Astrocyte of the spinal cord (primary cell): Measurements from ENCODE around the gene MIXL1.
A peak's percentile ranks its signal among the peaks of the same experiment; 100 is the strongest.

Experiments
- DNase-seq: peaks from one replicate; pipeline ENCODE4 v3.0.0; 2011; ENCODE audit warnings: low read depth, low spot score
- H3K4me3 ChIP-seq: 2 replicates; pipeline ENCODE4 v1.5.1; 2011; ENCODE audit warnings: low read depth, mild to moderate bottlenecking, low read length, moderate library complexity
- CTCF ChIP-seq: IDR thresholded peaks from 2 replicates; pipeline ENCODE4 v1.5.1; 2012; ENCODE audit warnings: low read depth, mild to moderate bottlenecking, low read length, inconsistent platforms
- in situ Hi-C: cut with HindIII; loops from 2 replicates; pipeline ENCODE4 v1.10.0; 2017; ENCODE audit warnings: low sequenced_read_pairs

Gene MIXL1

GRCh38 chr1:226222686-226223085, 778 bp upstream of the MIXL1 start:
- in situ Hi-C loops = no loop called here
- no peak for TF ChIP-seq CTCF
- H3K4me3 ChIP-seq = no peak overlapping the region
- no peak for DNase-seq

DNA sequence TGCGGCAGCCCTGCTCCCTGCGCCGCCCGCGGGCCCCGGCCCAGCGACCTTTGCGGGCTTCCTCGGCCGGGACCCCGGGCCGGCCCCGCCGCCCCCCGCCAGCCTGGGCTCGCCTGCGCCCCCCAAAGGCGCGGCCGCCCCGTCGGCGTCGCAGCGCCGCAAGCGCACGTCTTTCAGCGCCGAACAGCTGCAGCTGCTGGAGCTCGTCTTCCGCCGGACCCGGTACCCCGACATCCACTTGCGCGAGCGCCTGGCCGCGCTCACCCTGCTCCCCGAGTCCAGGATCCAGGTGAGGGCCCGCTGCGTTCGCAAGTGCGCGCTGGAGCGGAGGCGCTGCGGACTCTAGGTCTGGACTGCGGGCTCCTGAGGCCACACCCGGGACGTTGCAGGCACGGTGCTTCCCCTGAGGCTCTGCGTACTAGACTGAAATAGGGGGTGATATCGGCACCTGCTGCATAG, 351 bp downstream of the MIXL1 start:
- DNase-seq = peak; percentile 7
- no peak for TF ChIP-seq CTCF
- in situ Hi-C loops = no loop called here
- H3K4me3 ChIP-seq = peak overlapping the region; percentile 44

DNA sequence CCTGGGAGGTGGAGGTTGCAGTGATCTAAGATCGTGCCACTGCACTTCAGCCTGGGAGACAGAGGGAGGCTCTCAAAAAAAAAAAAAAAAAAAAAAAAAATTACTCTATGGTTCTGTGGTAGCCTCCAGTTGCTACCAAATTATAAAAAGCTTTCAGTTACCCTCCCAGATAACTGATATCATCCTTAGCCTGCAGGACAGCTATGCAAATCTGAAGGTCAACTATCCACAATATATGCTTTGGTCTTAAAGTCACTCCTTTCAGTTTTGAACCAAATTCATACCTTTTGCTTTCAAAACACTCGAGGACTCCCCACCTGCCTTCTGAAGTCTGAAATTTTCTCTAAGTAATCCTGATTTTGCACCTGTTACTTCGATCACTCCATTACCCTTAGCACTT, 3.1 kb downstream of the MIXL1 start:
- no peak for TF ChIP-seq CTCF
- DNase-seq = no peak
- in situ Hi-C loops = no loop called here
- no peak overlapping the region for H3K4me3 ChIP-seq

DNA sequence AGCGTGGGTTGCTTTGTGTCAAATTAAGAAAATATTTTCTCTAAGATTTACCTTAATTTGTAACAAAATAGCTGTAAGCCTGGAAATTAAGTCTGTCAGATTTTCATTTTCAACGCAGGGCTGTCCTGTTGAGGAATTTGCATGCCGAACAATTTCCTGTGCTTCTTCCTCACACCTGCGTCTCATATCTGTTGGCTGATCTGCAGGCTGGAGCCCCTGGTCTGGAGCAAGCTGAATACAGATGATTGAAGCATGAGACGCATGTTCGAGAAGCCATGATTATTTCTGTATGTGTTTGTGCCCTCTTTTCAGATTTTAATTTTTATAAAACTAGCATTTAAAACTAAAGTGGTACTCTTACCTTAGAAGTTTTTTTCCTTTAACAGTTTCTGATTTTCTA, 9.8 kb downstream of the MIXL1 start:
- no peak for DNase-seq
- in situ Hi-C loops = no loop called here
- H3K4me3 ChIP-seq = no peak overlapping the region
- TF ChIP-seq CTCF = no peak

- no peak overlapping the region for H3K4me3 ChIP-seq
- TF ChIP-seq CTCF = no peak
- in situ Hi-C loops = no loop called here
- DNase-seq = no peak
Measured at GRCh38 chr1:226233806-226234205, 10.3 kb downstream of the MIXL1 start.

DNA sequence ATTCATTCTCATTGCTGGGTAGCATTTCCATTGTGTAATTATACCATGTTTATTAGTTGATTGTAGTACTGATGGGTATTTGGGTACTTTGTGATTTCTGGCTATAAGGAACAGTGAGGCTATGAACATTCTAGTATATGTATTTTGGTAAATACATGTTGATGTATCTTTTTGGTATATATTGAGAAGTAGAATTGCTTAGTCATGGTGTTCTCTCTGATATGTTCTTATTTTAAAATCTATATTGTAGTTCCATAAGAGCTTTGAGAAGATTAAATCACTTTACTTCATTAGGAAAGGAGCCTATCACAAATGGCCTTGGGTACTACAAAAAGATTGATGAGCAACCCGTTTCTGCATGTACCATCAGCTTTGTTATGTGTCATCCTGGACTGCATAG, 13.4 kb downstream of the MIXL1 start:
- in situ Hi-C loops = no loop called here
- no peak overlapping the region for H3K4me3 ChIP-seq
- no peak for DNase-seq
- no peak for TF ChIP-seq CTCF

DNA sequence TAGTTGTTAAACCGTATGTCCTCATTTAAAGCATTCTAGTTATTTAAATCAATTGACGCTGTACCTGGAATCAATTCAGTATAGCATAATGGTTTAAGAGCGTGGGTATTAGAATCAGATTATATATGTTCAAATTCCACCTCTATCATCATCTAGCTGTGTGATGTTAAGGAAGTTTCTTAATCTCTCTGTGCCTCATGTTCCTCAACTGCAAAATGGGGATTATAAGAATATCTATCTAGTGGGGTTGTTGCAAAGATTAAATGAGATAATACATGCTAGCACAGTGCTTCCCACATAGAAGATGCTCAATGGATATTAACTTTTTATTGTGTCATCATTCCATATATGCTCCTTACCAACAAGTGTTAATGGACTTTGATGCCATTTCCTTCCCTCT, 16.0 kb downstream of the MIXL1 start:
- no peak overlapping the region for H3K4me3 ChIP-seq
- DNase-seq = no peak
- no peak for TF ChIP-seq CTCF
- in situ Hi-C loops = no loop called here
